Stimulated activated CD4-positive, alpha-beta T cell treated with anti-CD3 and anti-CD28 coated beads, TNF-alpha, amount 100 ng/mL, for 24 hours (primary cell): ENCODE data around the gene INS.

Experiments used
- DNase-seq, 3 experiments: peaks; one replicate each; pipeline ENCODE4 v3.0.0-alpha.2; 2020; ENCODE audit warnings: low read depth in 3 of 3

INS gene

GRCh38 chr11:2115308-2115707, 45.7 kb downstream of the INS start:
- no peak for DNase-seq

- DNase-seq, result no peak
These were observed 46.4 kb downstream of the INS start for GRCh38 chr11:2114430-2115241.

- no peak for DNase-seq
These were observed 47.2 kb downstream of the INS start for GRCh38 chr11:2113776-2114175.

- DNase-seq, result no peak
These were observed 50.5 kb downstream of the INS start for GRCh38 chr11:2110521-2110920.
